Gastroesophageal sphincter (tissue), 3 donors: ENCODE data around the gene SNX11.

ENCODE experiments used
- POLR2A ChIP-seq, 2 donors: fragments of 450-650 bp; IDR thresholded peaks; one replicate each; pipeline ENCODE4 v1.6.1; 2017; ENCODE audit warnings: antibody characterized with exemption in 2 of 2, mild to moderate bottlenecking in 2 of 2, moderate library complexity in 1 of 2
- POLR2AphosphoS5 ChIP-seq: sonication (generic); formaldehyde crosslinking; IDR thresholded peaks from one replicate; pipeline ENCODE4 v1.6.1; 2017; ENCODE audit warnings: antibody characterized with exemption
- TF ChIP-seq, protein P1 (sequence below), 4 experiments: fragments of 200-600 bp in 2 of 4; fragments of 450-650 bp in 2 of 4; sonication (generic) in 1 of 4; IDR thresholded peaks; one replicate each; pipeline ENCODE4 v1.5.1; 2017 to 2019; ENCODE audit warnings: antibody characterized with exemption in 4 of 4, mild to moderate bottlenecking in 2 of 4, moderate library complexity in 2 of 4

- TF ChIP-seq POLR2A (IDR thresholded peaks at IDR 0.05): no peak
- TF ChIP-seq, protein P1, sequence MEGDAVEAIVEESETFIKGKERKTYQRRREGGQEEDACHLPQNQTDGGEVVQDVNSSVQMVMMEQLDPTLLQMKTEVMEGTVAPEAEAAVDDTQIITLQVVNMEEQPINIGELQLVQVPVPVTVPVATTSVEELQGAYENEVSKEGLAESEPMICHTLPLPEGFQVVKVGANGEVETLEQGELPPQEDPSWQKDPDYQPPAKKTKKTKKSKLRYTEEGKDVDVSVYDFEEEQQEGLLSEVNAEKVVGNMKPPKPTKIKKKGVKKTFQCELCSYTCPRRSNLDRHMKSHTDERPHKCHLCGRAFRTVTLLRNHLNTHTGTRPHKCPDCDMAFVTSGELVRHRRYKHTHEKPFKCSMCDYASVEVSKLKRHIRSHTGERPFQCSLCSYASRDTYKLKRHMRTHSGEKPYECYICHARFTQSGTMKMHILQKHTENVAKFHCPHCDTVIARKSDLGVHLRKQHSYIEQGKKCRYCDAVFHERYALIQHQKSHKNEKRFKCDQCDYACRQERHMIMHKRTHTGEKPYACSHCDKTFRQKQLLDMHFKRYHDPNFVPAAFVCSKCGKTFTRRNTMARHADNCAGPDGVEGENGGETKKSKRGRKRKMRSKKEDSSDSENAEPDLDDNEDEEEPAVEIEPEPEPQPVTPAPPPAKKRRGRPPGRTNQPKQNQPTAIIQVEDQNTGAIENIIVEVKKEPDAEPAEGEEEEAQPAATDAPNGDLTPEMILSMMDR (IDR thresholded peaks at IDR 0.05): no peak
- no peak for TF ChIP-seq POLR2AphosphoS5
Measured at GRCh38 chr17:48143629-48144028, 36.1 kb downstream of the SNX11 start.
